K562 (cell line): Measurements from ENCODE around the gene P2RY8. TPM values are rescaled to one million over a fixed set of nuclear protein-coding genes. Genes with fewer than 3 reads are reported as not detected.

Source experiments
- CBFA2T2 ChIP-seq: fragments of 450-650 bp; conservative IDR thresholded peaks from 2 replicates; pipeline ENCODE4 v1.6.1; 2017; ENCODE audit warnings: mild to moderate bottlenecking
- CSDE1 ChIP-seq, 2 experiments: fragments of 450-650 bp; IDR thresholded peaks; 2 replicates each; pipeline ENCODE4 v1.6.1; 2016; ENCODE audit warnings: mild to moderate bottlenecking in 1 of 2
- HEY1 ChIP-seq: fragments of 250-450 bp; sonication (Bioruptor Pico); IDR thresholded peaks from 2 replicates; pipeline ENCODE4 v1.5.0; 2020; ENCODE audit warnings: mild to moderate bottlenecking, moderate library complexity, borderline replicate concordance
- NCOA6 ChIP-seq: fragments of 450-650 bp; IDR thresholded peaks from 2 replicates; pipeline ENCODE4 v1.6.1; 2017; ENCODE audit warnings: mild to moderate bottlenecking
- PCBP2 ChIP-seq: fragments of 200-400 bp; formaldehyde crosslinking; IDR thresholded peaks from 2 replicates; pipeline ENCODE4 v1.6.1; 2018; ENCODE audit warnings: low read length, low read depth, mild to moderate bottlenecking, moderate library complexity; ENCODE audit not compliant: poor library complexity, severe bottlenecking
- RCOR1 ChIP-seq, 2 experiments: IDR thresholded peaks; 2 replicates each; pipeline ENCODE4 v1.6.1; 2012; ENCODE audit warnings: low read depth in 2 of 2, low read length in 2 of 2, borderline replicate concordance in 1 of 2, improper control_type of control experiment in 1 of 2
- SOX6 ChIP-seq: fragments of 450-650 bp; IDR thresholded peaks from 2 replicates; pipeline ENCODE4 v1.6.1; 2014; ENCODE audit warnings: mild to moderate bottlenecking
- ZNF280A ChIP-seq: fragments of 450-650 bp; IDR thresholded peaks from 2 replicates; pipeline ENCODE4 v1.6.1; 2018; ENCODE audit warnings: mild to moderate bottlenecking, low read depth; ENCODE audit not compliant: partially characterized antibody
- ZNF449 ChIP-seq: fragments of 250-450 bp; sonication (Bioruptor Pico); IDR thresholded peaks from 2 replicates; pipeline ENCODE4 v1.8.0; 2022; ENCODE audit warnings: moderate library complexity, mild to moderate bottlenecking, inconsistent platforms
- ZNF707 ChIP-seq: fragments of 250-450 bp; sonication (Bioruptor Pico); conservative IDR thresholded peaks from 2 replicates; pipeline ENCODE4 v1.8.0; 2022; ENCODE audit warnings: inconsistent platforms, mild to moderate bottlenecking, moderate library complexity
- polyA plus RNA-seq, 8 experiments: library from polyadenylated mRNA; depleted of rRNA in 4 of 8; stranded (reverse) in 5 of 8; unstranded in 3 of 8; fragments of >200 nt; fragmentation: Nextera tagmentation in 2 of 8; fragmentation: Illumina TruSeq in 1 of 8; extraction: Ambion mirVana in 2 of 8; extraction: Trizol in 1 of 8; gene quantifications; 2 replicates each; pipeline versions ENCODE4 v1.2.1 to v1.2.3, GENCODE V29; 2011 to 2014; ENCODE audit warnings: inconsistent platforms in 1 of 8, missing spikeins in 1 of 8
- total RNA-seq, 7 experiments: library from RNA; depleted of rRNA in 6 of 7; stranded (reverse); fragments of >200 nt in 6 of 7; fragmentation: Illumina TruSeq in 2 of 7; extraction: Trizol in 2 of 7; gene quantifications; 2 replicates each; pipeline versions ENCODE4 v1.2.1 to v1.2.3, GENCODE V29; 2011 to 2021; ENCODE audit warnings: low replicate concordance in 1 of 7
- TF ChIP-seq, protein P1 (sequence below): fragments of 250-450 bp; sonication (Bioruptor Pico); IDR thresholded peaks from 2 replicates; pipeline ENCODE4 v1.6.1; 2021; ENCODE audit warnings: mild to moderate bottlenecking

P2RY8 gene
- total and polyA plus RNA-seq, 9 of the 15 experiments (the other 6 are each of a cell fraction or from before 2014, with no cell fraction given), result 0.04 to 0.69 (median 0.08) TPM; not detected in 3

DNA sequence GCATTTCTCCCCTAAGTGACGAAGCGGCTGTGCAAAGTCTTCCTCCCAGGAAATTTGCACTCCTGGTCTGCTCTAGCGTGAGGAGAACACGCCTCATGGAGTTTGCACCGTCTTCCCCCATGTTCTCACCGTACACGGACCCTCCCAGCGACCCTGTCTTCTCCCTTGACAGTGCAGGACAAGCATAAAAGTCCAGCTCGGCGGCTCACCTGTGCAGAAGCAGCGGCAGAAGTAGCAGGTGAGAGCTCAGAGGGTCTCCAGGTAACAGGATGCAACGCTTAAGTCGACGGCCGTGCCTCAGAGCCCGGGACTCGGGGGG is 314 bp downstream of the P2RY8 start (continued):
- TF ChIP-seq RCOR1 (IDR thresholded peaks at IDR 0.05; ENCODE audit: borderline replicate concordance in 1 of 2, low read depth in 2 of 2, low read length in 2 of 2), result no peak
- no peak for TF ChIP-seq ZNF280A
- no peak for TF ChIP-seq HEY1
- TF ChIP-seq CSDE1 (IDR thresholded peaks at IDR 0.05), result no peak
- no peak for TF ChIP-seq ZNF707 (CRISPR knock-in tag)
- no peak for TF ChIP-seq CBFA2T2
- no peak for TF ChIP-seq PCBP2
- TF ChIP-seq, protein P1, sequence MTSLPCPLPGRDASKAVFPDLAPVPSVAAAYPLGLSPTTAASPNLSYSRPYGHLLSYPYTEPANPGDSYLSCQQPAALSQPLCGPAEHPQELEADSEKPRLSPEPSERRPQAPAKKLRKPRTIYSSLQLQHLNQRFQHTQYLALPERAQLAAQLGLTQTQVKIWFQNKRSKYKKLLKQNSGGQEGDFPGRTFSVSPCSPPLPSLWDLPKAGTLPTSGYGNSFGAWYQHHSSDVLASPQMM, result no peak
- no peak for TF ChIP-seq NCOA6
- no peak for TF ChIP-seq SOX6
- TF ChIP-seq ZNF449, result no peak
